Purkinje cell (primary cell): ENCODE results near the gene ZNF547. TPM values are rescaled to one million over a fixed set of nuclear protein-coding genes. Genes with fewer than 3 reads are reported as not detected.

ENCODE experiments used
- polyA plus RNA-seq: library from polyadenylated mRNA; unstranded; fragments of >200 nt; fragmentation: Nextera tagmentation; gene quantifications from 2 replicates; pipeline ENCODE4 v1.2.1, GENCODE V29; 2014

Gene ZNF547
- 7.0 and 8.8 TPM in 2 replicates for polyA plus RNA-seq

GRCh38 chr19:57362997-57363687, at the start of gene ZNF547, which contains the start of gene TRAPPC2B:
ZNF547 (plus strand) TSS chr19:57363551; CDS start chr19:57368556, 5,005 bp downstream.
TRAPPC2B (plus strand) TSS chr19:57363551; CDS start chr19:57364834, 1,283 bp downstream.

GRCh38 chr19:57320180-57321084, 42.9 kb upstream of the ZNF547 start, which contains the start of gene ZNF543:
ZNF543 (plus strand) TSS chr19:57320472; CDS start chr19:57320854, 382 bp downstream.

GRCh38 chr19:57350877-57351805, 12.2 kb upstream of the ZNF547 start, which contains the start of gene ZNF304:
ZNF304 (plus strand) TSS chr19:57351271; CDS start chr19:57351665, 394 bp downstream.

DNA sequence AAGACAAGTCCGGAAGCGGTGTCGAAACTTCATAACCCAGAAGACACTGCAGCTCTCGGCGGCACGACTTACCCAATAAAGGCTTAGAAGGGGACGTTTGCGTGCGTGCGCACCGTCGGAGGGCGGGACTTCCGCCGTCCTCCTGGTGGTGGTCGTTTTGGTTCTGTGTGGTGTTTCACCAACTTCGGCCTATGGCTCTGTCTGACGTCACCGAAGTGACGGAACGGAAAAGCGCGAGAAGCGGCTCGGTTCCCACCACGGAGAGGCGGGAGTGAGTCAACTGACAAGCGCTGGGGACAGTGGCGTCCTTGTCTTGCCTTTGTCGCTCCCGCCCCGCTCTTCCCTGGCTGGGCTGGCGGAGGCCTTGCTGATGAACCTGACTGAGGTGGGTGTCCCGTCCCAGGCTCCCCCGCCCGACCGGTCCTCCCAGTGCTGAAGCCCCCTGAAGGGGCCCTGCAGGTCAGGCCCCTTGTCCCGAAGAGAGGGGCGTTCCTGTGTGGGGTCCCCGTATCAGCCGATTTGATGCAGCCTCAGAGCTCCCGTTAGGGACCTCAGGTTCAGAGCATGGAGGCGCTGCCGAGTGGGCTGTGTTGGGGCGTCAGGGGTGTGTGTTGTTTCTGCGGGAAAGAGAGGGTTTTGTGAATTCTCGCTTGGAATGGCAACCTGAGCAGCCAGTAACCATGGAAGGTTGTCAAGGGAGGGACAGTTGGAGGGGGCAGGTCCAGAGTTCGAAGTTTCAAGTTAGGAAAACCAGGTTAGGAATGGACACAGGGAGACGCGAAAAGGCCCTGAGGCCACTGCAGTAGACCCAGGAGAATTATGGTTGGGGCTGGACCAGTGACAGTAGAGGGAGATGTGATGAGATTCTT, 26.6 kb downstream of the ZNF547 start, which contains the start of gene ZNF548:
TSS of gene ZNF548 (plus strand) at position 125 of the 869 bp plus-strand sequence. CDS start at position 371, 246 bp downstream.

GRCh38 chr19:57410877-57411671, 47.7 kb downstream of the ZNF547 start, which contains the start of gene ZNF17:
ZNF17 (plus strand) TSS chr19:57411161; CDS start chr19:57413616, 2,455 bp downstream.

Other genes starting within 250 kb of the ZNF547 start
- gene USP29, start 243.6 kb upstream of the ZNF547 start, polyA plus RNA-seq = not detected in 2 replicates
- not detected in 2 replicates for gene ZIM3, start 218.3 kb upstream of the ZNF547 start, polyA plus RNA-seq
- gene DUXA, start 196.1 kb upstream of the ZNF547 start, polyA plus RNA-seq = not detected in 2 replicates
- 1.1 and 1.4 TPM in 2 replicates for gene ZNF264, start 172.1 kb upstream of the ZNF547 start, polyA plus RNA-seq
- 1.0 and 7.8 TPM in 2 replicates for gene AURKC, start 132.5 kb upstream of the ZNF547 start, polyA plus RNA-seq
- 1.0 and 2.1 TPM in 2 replicates for gene ZNF805, start 122.9 kb upstream of the ZNF547 start, polyA plus RNA-seq
- gene ZNF460, start 83.1 kb upstream of the ZNF547 start, polyA plus RNA-seq = 6.3 and 9.1 TPM in 2 replicates
- gene ZNF543, start 43.1 kb upstream of the ZNF547 start, polyA plus RNA-seq = 1.0 and 1.2 TPM in 2 replicates
- 1.7 and 3.0 TPM in 2 replicates for gene ZNF304, start 12.3 kb upstream of the ZNF547 start, polyA plus RNA-seq
- gene TRAPPC2B, start within 50 bp of the ZNF547 start, polyA plus RNA-seq = 115 and 174 TPM in 2 replicates
- gene ZNF548, start 26.3 kb downstream of the ZNF547 start, polyA plus RNA-seq = 0.88 and 1.4 TPM in 2 replicates
- gene ZNF17, start 47.6 kb downstream of the ZNF547 start, polyA plus RNA-seq = 3.6 and 9.0 TPM in 2 replicates
- 6.2 and 14.8 TPM in 2 replicates for gene ZNF749, start 71.8 kb downstream of the ZNF547 start, polyA plus RNA-seq
- 1.3 and 2.1 TPM in 2 replicates for gene VN1R1, start 93.6 kb downstream of the ZNF547 start, polyA plus RNA-seq
- gene ZNF772, start 114.0 kb downstream of the ZNF547 start, polyA plus RNA-seq = 3.0 and 6.0 TPM in 2 replicates
- 2.4 and 7.4 TPM in 2 replicates for gene ZNF419, start 124.2 kb downstream of the ZNF547 start, polyA plus RNA-seq
- 1.4 and 4.0 TPM in 2 replicates for gene ZNF773, start 136.4 kb downstream of the ZNF547 start, polyA plus RNA-seq
- 2.5 and 3.0 TPM in 2 replicates for gene ZNF549, start 163.8 kb downstream of the ZNF547 start, polyA plus RNA-seq
- gene ZNF550, start 196.3 kb downstream of the ZNF547 start, polyA plus RNA-seq = 3.2 and 4.0 TPM in 2 replicates
- gene ZNF416, start 215.4 kb downstream of the ZNF547 start, polyA plus RNA-seq = 0.74 and 1.5 TPM in 2 replicates
- gene ZIK1, start 220.6 kb downstream of the ZNF547 start, polyA plus RNA-seq = 2.0 and 2.3 TPM in 2 replicates
- gene ZNF530, start 236.3 kb downstream of the ZNF547 start, polyA plus RNA-seq = 5.2 and 5.9 TPM in 2 replicates